UCSD-AML1 (cell line): ENCODE results near the gene GADL1.

Source experiments
- DNase-seq: peaks from one replicate; lab custom pipeline; 2025; ENCODE audit not compliant: unreplicated experiment; lab: John Stamatoyannopoulos, UW

Gene GADL1

GRCh38 chr3:30894521-30895251 is at the start of gene GADL1:
Gene GADL1, minus strand, starts transcription at chr3:30894661. Its CDS starts 47 bp downstream, at chr3:30894614.
- DNase-seq = peak; percentile 13

DNA sequence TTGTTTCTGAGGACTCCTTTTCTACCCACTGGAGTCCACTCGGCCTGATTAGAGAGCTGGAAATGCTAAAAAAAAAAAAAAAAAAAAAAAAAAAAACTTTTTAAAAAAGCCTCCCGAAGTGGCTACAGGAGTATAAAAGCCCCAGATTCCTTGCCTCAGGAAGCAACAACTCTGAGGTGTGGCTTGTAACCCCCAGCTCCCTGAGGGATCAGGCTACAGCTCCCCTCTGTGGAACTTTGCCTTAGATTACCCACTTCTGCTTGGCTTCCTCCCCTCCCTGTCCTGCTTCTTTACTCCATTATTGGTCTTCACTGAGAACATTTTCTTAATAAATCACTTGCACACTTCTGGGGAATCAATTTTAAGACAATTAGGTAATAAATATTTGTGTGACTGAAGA is 49.7 kb upstream of the GADL1 start:
- no peak for DNase-seq

GRCh38 chr3:30943206-30943605 is 48.7 kb upstream of the GADL1 start:
- no peak for DNase-seq

GRCh38 chr3:30941342-30941741 is 46.9 kb upstream of the GADL1 start:
- DNase-seq = no peak

- DNase-seq = no peak
Measured at GRCh38 chr3:30940740-30941139, 46.3 kb upstream of the GADL1 start.

- DNase-seq = no peak
Measured at GRCh38 chr3:30934208-30934550, 39.7 kb upstream of the GADL1 start.

GRCh38 chr3:30933478-30934207 is 39.2 kb upstream of the GADL1 start:
- no peak for DNase-seq

GRCh38 chr3:30932513-30933098 is 38.1 kb upstream of the GADL1 start:
- DNase-seq = no peak

DNA sequence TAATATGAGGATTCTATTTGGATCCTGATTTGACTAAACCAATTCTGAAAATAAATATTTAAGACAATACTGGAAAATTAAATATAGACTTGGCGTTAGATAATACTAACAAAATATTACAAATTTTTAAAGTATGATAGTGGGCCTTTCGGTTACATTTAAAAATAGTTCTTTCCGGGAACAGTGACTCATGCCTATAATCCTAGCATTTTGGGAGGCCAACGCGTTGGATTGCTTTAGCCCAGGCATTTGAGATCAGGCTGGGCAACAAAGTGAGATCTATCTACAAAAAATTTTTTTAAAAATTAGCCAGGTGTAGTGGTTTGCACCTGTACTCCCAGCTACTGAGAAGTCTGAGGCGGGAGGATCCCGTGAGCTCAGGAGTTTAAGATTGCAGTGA is 30.3 kb upstream of the GADL1 start:
- DNase-seq = no peak

DNA sequence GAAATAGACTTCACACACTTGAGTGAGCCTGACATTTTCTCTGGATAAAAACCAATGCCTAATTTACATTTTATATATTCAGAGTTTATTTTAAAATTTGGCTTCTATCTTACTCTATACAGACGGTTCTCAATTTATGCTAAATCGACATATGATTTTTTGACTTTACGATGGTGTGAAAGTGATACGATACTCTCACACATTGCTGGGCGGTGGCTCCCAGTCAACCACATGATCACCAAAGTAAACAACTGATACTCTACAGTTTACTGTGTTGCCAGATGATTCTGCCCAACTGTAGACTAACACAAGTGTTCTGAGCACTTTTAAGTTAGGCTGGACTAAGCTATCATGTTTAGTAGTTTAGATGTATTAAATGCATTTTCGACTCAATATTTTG is 25.1 kb upstream of the GADL1 start:
- no peak for DNase-seq

GRCh38 chr3:30918761-30919160 is 24.3 kb upstream of the GADL1 start:
- no peak for DNase-seq

DNA sequence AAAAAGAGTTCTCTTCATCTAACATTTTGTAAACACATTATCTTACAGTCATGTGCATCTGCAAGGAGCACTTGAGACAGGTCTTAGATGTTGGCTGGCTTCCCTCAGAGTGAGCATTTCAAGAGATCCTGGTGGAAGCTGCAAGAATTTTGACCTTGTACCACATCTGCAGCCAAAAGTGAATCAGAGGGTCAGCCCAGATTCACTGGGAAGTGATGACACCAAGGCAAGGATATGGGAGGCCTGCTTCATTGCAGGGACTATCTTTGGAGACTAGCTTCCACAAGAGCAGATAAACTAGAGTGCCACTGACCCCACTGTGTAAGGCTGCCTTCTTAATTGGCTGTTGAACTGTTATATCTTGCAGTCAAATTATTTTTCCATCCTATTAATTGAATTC is 21.3 kb upstream of the GADL1 start:
- no peak for DNase-seq

DNA sequence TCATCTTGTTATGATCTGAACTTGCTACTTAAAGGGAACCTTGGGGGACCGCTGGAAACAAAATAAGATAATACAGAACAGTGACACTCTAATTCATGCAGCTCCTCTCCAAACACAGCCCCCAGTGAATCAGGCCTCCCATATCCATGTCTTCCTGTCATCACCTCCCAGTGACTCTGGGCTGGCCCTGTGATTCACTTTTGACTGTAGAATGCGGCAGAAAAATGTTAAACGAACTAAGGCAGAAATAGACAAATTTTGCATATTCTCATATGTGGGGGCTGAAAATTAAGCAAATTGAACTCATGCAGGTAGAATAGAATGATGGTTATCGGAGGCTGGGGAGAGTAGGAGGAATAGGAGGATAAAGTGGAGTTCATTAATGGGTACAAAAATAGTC is 20.2 kb upstream of the GADL1 start:
- no peak for DNase-seq

DNA sequence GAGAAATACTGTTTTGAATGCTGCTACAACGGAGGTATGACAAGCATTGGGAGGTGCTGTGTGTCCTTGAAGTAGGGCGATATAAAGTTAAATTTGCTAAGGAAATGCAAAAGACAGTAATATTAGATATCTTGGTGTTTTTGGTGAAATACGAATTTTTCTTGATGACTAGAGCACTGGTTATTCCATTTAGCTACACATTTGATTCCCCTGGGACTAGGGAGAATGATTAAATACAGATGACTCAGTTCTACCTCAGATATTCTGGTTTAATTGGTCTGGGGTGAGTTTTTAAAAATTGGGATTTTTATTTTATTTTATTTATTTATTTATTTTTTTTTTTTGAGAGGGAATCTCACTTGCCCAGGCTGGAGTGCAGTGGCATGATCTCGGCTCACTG is 18.7 kb upstream of the GADL1 start:
- no peak for DNase-seq

- no peak for DNase-seq
Measured at GRCh38 chr3:30912301-30912700, 17.8 kb upstream of the GADL1 start.

- no peak for DNase-seq
Measured at GRCh38 chr3:30908456-30909037, 14.1 kb upstream of the GADL1 start.

GRCh38 chr3:30904996-30905395 is 10.5 kb upstream of the GADL1 start:
- no peak for DNase-seq

- no peak for DNase-seq
Measured at GRCh38 chr3:30895329-30895728, 868 bp upstream of the GADL1 start.

GRCh38 chr3:30893678-30894325 is 659 bp downstream of the GADL1 start:
- no peak for DNase-seq

DNA sequence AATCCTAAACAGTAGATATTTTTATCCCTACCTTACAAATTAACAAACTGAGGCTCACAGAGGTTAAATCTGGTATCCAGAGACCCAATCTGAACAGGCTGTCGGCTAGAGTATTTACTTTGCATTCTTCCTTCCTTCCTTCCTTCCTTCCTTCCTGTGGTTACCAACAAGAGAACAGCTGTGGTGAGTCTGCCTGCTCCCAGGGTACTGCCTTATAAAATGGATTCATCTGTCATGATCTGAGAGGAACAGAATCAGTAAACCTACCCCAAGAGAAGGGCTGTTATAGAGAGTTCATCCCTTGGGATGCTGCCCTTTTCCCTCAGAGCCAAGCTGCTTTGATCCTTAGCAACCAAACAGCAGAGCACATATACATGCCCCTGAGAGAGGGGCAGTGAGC is 3.6 kb downstream of the GADL1 start:
- DNase-seq = no peak

- no peak for DNase-seq
Measured at GRCh38 chr3:30886888-30887287, 7.6 kb downstream of the GADL1 start.

DNA sequence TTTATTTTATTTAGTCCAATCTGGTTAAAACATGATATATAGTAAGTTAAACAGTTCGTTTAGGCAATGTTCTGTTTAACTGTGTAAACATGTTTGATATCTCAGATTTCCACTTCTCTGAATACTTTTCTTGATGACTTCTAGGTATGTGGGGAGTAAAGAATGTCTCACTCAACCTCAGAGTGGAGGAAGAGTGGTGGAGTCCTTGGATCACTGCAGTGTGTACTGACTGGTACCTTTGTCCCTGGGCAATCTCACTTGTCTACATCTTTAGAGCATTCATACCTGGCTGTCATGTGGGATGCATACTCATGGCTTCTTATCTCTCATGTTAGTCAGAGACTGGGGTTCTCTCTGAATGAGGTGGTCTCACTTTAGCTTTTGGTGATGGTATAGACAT is 15.6 kb downstream of the GADL1 start:
- no peak for DNase-seq
